ENCODE data around the gene PCGF3. TPM values are rescaled to one million over a fixed set of nuclear protein-coding genes. Genes with fewer than 3 reads are reported as not detected.
"Not testable (repeated sequence)": the region's sequence is repeated elsewhere in the genome, so short reads cannot be mapped to it uniquely, and the experiment has no call there.

Gene PCGF3
- total RNA-seq, 1 donor = 40.6 TPM

- TF ChIP-seq, protein P1, sequence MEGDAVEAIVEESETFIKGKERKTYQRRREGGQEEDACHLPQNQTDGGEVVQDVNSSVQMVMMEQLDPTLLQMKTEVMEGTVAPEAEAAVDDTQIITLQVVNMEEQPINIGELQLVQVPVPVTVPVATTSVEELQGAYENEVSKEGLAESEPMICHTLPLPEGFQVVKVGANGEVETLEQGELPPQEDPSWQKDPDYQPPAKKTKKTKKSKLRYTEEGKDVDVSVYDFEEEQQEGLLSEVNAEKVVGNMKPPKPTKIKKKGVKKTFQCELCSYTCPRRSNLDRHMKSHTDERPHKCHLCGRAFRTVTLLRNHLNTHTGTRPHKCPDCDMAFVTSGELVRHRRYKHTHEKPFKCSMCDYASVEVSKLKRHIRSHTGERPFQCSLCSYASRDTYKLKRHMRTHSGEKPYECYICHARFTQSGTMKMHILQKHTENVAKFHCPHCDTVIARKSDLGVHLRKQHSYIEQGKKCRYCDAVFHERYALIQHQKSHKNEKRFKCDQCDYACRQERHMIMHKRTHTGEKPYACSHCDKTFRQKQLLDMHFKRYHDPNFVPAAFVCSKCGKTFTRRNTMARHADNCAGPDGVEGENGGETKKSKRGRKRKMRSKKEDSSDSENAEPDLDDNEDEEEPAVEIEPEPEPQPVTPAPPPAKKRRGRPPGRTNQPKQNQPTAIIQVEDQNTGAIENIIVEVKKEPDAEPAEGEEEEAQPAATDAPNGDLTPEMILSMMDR (IDR thresholded peaks at IDR 0.05; ENCODE audit: insufficient read depth, low read depth, low read length) = no peak
- H3K4me3 ChIP-seq (ENCODE audit: low read depth, low read length) = no peak overlapping the region
- no peak for DNase-seq (ENCODE audit: low read depth)
Measured at GRCh38 chr4:727576-727975, 21.9 kb downstream of the PCGF3 start.

GRCh38 chr4:729336-730315 lies 24.0 kb downstream of the PCGF3 start:
- no peak overlapping the region for H3K4me3 ChIP-seq (ENCODE audit: low read depth, low read length)
- DNase-seq (ENCODE audit: low read depth) = no peak
- TF ChIP-seq, protein P1 (IDR thresholded peaks at IDR 0.05; ENCODE audit: insufficient read depth, low read depth, low read length) = no peak

GRCh38 chr4:730511-730910 lies 24.9 kb downstream of the PCGF3 start:
- TF ChIP-seq, protein P1 (IDR thresholded peaks at IDR 0.05; ENCODE audit: insufficient read depth, low read depth, low read length) = no peak
- no peak overlapping the region for H3K4me3 ChIP-seq (ENCODE audit: low read depth, low read length)
- DNase-seq (ENCODE audit: low read depth) = no peak

- not testable (repeated sequence) for DNase-seq (ENCODE audit: low read depth); H3K4me3 ChIP-seq (ENCODE audit: low read depth, low read length)
Measured at GRCh38 chr4:730946-731904, 25.6 kb downstream of the PCGF3 start.

GRCh38 chr4:731954-732353 lies 26.3 kb downstream of the PCGF3 start:
- not testable (repeated sequence) for DNase-seq (ENCODE audit: low read depth); H3K4me3 ChIP-seq (ENCODE audit: low read depth, low read length)

DNA sequence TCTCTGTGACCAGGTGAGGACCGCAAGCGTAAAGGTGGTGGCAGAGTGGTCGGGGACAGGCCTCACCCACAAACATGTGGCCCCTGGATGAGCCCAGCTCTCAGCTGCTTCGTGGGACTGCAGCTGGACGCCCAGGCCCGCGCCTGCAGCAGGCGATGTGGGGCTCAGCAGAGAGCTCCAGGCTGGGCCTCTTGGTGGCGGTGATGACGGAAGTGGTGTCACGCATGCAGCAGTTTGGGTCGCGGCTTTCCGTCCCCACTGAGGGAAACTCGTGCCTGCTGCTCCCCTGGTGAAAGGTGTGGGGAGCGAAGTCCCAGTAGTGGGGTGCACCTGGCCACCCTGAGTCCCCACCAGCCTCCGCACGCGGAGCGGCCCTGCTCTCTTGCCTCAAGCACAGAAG lies 26.9 kb downstream of the PCGF3 start:
- H3K4me3 ChIP-seq (ENCODE audit: low read depth, low read length) = no peak overlapping the region
- TF ChIP-seq, protein P1 (IDR thresholded peaks at IDR 0.05; ENCODE audit: insufficient read depth, low read depth, low read length) = no peak
- DNase-seq (ENCODE audit: low read depth) = no peak

DNA sequence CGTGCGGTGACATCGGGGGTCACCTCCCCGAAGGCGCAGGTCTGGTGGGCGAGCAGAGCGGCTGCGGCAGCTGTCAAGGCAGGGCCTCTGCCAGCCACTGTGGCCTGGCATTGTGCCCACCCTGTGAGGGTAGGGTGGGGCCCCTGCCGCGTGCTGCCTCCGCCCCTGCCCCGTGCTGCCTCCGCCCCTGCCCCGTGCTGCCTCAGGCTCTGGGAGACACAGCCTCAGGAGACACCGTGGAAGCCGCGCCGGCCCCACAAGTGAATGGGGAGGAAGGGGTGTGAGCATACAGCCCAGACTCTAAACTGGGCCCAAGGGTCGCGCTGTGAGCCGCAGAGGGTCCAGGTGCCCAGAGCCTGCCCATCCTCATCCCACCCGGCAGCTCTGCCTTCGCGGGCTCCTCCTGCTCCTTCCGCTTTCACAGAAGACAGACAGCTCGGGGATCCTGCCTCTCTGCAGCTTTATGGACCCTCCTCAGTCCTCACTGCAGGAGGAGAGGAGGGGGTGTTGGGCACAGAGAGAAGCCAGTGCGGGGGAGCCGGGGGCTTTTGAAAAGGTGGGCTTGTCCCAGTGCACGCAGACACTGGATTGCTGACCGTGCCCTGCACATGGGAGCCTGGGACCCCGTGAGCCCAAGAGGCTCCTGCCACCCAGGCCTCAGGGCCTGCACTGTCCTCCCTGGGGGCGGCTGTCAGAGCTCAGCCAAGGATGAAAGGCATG lies 27.4 kb downstream of the PCGF3 start:
- TF ChIP-seq, protein P1 (IDR thresholded peaks at IDR 0.05; ENCODE audit: insufficient read depth, low read depth, low read length) = no peak
- H3K4me3 ChIP-seq (ENCODE audit: low read depth, low read length) = no peak overlapping the region
- no peak for DNase-seq (ENCODE audit: low read depth)

Data from fibroblast of villous mesenchyme (primary cell).